NCI-H526 treated with DMSO at 0.1 percent for 48 hours (cell line): ENCODE results near the gene OR10A2.
"Not testable (repeated sequence)": the region's sequence is repeated elsewhere in the genome, so short reads cannot be mapped to it uniquely, and the experiment has no call there.

ENCODE experiments used
- DNase-seq: peaks from one replicate; lab custom pipeline; 2025; lab: John Stamatoyannopoulos, UW

OR10A2 gene

GRCh38 chr11:6862961-6863360 is at the start of gene OR10A2:
Gene OR10A2 (plus strand): TSS chr11:6863057. CDS start chr11:6869755, 6,698 bp downstream.
- no peak for DNase-seq

GRCh38 chr11:6813656-6814055 is 49.2 kb upstream of the OR10A2 start:
- no peak for DNase-seq

GRCh38 chr11:6817694-6818093 is 45.2 kb upstream of the OR10A2 start:
- DNase-seq: no peak

GRCh38 chr11:6818967-6819366 is 43.9 kb upstream of the OR10A2 start:
- DNase-seq: no peak

GRCh38 chr11:6824136-6824823 is 38.6 kb upstream of the OR10A2 start:
- no peak for DNase-seq

GRCh38 chr11:6825231-6825744 is 37.6 kb upstream of the OR10A2 start:
- no peak for DNase-seq

- no peak for DNase-seq
Observed at GRCh38 chr11:6828103-6828502, 34.8 kb upstream of the OR10A2 start.

GRCh38 chr11:6833356-6833755 is 29.5 kb upstream of the OR10A2 start:
- no peak for DNase-seq

GRCh38 chr11:6834021-6834420 is 28.8 kb upstream of the OR10A2 start:
- DNase-seq: no peak

- DNase-seq: no peak
Observed at GRCh38 chr11:6841694-6842093, 21.2 kb upstream of the OR10A2 start.

GRCh38 chr11:6843670-6844069 is 19.2 kb upstream of the OR10A2 start:
- no peak for DNase-seq

GRCh38 chr11:6844356-6844755 is 18.5 kb upstream of the OR10A2 start:
- no peak for DNase-seq

- no peak for DNase-seq
Observed at GRCh38 chr11:6845383-6845782, 17.5 kb upstream of the OR10A2 start, which contains the start of gene OR10A5. Gene OR10A5 (plus strand): TSS chr11:6845683. CDS start chr11:6845683, 0 bp downstream.

GRCh38 chr11:6850526-6850925 is 12.3 kb upstream of the OR10A2 start:
- no peak for DNase-seq

GRCh38 chr11:6854801-6855200 is 8.1 kb upstream of the OR10A2 start:
- DNase-seq: not testable (repeated sequence)

GRCh38 chr11:6855971-6856541 is 6.8 kb upstream of the OR10A2 start:
- DNase-seq: no peak

- no peak for DNase-seq
Observed at GRCh38 chr11:6856871-6857270, 6.0 kb upstream of the OR10A2 start.

GRCh38 chr11:6864438-6864837 is 1.6 kb downstream of the OR10A2 start:
- no peak for DNase-seq

- DNase-seq: no peak
Observed at GRCh38 chr11:6871278-6871677, 8.4 kb downstream of the OR10A2 start.

GRCh38 chr11:6875761-6876160 is 12.9 kb downstream of the OR10A2 start:
- no peak for DNase-seq

GRCh38 chr11:6876325-6876724 is 13.5 kb downstream of the OR10A2 start, which contains the start of gene OR10A4:
Gene OR10A4 (plus strand): TSS chr11:6876625. CDS start chr11:6876648, 23 bp downstream.
- DNase-seq: no peak

- DNase-seq: no peak
Observed at GRCh38 chr11:6876914-6877313, 14.1 kb downstream of the OR10A2 start.

GRCh38 chr11:6882751-6883150 is 19.9 kb downstream of the OR10A2 start:
- DNase-seq: no peak
